Hepatocyte (in vitro differentiated cells): ENCODE measurements around the gene SLC35F6.

Experiments
- EZH2 ChIP-seq: fragments of 200-600 bp; sonication (generic); IDR thresholded peaks from 2 replicates; pipeline ENCODE4 v1.6.1; 2016; ENCODE audit warnings: antibody characterized with exemption, mild to moderate bottlenecking, borderline replicate concordance
- EZH2phosphoT487 ChIP-seq: fragments of 200-600 bp; sonication (generic); IDR thresholded peaks from one replicate; pipeline ENCODE4 v1.6.1; 2018; ENCODE audit warnings: antibody characterized with exemption, mild to moderate bottlenecking, low read depth, moderate library complexity; ENCODE audit not compliant: unreplicated experiment, severe bottlenecking
- TF ChIP-seq, protein P1 (sequence below): fragments of 200-600 bp; sonication (generic); IDR thresholded peaks from 2 replicates; pipeline ENCODE4 v1.5.1; 2016; ENCODE audit warnings: antibody characterized with exemption, mild to moderate bottlenecking; ENCODE audit not compliant: poor library complexity

DNA sequence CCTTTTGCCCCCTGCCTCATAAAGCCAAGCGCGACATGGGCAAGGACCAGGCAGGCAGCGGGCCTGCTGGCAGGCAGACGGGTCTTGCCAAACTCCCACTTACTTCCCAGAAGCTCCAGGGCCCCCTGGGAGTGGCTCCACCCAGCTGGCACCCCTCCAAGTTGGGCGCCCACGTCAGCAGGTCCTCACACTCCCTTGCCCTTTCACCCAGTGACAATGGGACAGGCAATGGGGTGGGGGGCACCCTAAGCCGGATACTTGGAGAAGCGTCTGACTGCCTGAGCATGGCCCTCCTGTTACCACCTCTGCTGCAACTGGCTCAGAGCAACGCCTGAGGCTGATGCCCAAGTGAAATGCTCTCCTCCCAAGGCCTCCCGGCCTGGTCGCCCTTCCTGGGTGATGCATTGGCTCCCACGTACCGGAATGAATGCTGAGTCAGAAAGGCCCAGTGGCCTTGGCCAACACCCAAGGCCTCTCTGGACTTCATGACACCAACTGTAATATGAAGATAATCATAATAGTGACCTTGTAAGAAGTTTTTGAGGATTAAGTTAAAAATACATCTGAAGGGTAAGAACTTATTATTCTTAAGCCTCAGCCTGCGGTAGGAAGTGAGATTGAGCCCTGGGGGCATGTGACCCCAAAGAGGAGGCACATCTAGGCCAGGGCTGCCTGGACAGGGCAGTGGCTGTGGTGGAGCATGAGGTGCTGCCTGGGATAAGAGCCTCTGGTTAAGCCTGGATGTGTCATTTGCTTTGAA, 39.9 kb upstream of the SLC35F6 start:
- TF ChIP-seq, protein P1, sequence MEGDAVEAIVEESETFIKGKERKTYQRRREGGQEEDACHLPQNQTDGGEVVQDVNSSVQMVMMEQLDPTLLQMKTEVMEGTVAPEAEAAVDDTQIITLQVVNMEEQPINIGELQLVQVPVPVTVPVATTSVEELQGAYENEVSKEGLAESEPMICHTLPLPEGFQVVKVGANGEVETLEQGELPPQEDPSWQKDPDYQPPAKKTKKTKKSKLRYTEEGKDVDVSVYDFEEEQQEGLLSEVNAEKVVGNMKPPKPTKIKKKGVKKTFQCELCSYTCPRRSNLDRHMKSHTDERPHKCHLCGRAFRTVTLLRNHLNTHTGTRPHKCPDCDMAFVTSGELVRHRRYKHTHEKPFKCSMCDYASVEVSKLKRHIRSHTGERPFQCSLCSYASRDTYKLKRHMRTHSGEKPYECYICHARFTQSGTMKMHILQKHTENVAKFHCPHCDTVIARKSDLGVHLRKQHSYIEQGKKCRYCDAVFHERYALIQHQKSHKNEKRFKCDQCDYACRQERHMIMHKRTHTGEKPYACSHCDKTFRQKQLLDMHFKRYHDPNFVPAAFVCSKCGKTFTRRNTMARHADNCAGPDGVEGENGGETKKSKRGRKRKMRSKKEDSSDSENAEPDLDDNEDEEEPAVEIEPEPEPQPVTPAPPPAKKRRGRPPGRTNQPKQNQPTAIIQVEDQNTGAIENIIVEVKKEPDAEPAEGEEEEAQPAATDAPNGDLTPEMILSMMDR = no peak
- TF ChIP-seq EZH2 = no peak
- TF ChIP-seq EZH2phosphoT487 = no peak
